OCI-LY1 (cell line): ENCODE measurements around the gene ABCC11.

ENCODE experiments used
- CTCF ChIP-seq: fragments of 200-600 bp; sonication (generic), shearing (Covaris generic); IDR thresholded peaks from 2 replicates; pipeline ENCODE4 v1.5.1; 2017; ENCODE audit warnings: mild to moderate bottlenecking, antibody characterized with exemption, low read length, moderate library complexity, mixed read lengths
- EZH2 ChIP-seq: fragments of 200-600 bp; sonication (generic), shearing (Covaris generic); IDR thresholded peaks from 2 replicates; pipeline ENCODE4 v1.8.0; 2017; ENCODE audit warnings: borderline replicate concordance, mixed run types, mild to moderate bottlenecking, antibody characterized with exemption, low read length, moderate library complexity, mixed read lengths

- no peak for TF ChIP-seq CTCF
- no peak for TF ChIP-seq EZH2
These were observed 108.8 kb downstream of the ABCC11 start for GRCh38 chr16:48138543-48138942.
